HG03457 (cell line): ENCODE measurements around the gene NID2.

ENCODE experiments used
- ATAC-seq: cut with Tn5 transposase; IDR thresholded peaks from one replicate; pipeline ENCODE4 v1.9.1; 2021; ENCODE audit warnings: moderate number of reproducible peaks; ENCODE audit not compliant: unreplicated experiment

Gene NID2

DNA sequence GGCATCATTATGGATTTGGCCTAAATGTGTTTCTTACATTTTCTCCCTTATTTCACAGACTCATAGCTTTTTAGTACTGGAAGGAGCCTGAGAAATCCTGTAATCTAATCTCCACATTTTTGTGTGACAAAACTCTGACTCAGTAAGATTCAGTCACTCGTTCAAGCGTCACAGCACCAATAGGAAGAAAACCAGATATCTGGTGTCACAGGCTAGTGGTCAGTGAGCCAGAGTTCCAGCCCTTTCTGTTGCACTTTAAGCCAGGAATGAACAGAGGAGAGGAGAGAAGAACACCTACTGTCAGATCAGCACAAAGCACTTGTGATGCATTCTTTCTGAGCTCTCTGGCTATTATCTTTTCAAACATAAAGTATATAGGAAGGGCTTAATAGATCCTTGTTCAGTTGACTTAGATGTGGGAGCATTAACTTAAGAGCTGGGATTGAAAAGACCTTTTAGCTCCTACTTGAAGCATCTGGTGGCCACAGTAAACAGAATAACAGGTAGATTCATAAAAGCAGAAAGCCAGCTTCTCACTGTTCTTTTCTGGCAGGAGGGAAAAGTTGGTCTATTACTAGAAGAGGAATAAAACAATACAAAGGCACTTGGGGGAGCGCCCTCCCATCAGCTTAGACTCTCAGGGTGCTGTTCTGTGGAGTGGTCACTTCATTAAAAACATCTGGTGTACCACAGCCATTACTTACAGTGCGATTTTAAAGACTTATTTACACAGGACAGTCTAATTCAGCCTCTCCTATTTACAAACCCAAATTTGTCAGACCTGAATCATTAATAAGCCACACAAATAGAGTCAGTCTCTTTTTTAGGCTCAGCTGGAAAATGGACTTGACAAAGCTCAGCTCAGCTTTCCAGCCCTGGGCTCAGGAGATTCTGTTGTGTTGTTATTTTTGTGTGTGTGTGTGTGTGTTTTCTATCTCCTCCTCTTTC, 12.2 kb upstream of the NID2 start:
- ATAC-seq = no peak

DNA sequence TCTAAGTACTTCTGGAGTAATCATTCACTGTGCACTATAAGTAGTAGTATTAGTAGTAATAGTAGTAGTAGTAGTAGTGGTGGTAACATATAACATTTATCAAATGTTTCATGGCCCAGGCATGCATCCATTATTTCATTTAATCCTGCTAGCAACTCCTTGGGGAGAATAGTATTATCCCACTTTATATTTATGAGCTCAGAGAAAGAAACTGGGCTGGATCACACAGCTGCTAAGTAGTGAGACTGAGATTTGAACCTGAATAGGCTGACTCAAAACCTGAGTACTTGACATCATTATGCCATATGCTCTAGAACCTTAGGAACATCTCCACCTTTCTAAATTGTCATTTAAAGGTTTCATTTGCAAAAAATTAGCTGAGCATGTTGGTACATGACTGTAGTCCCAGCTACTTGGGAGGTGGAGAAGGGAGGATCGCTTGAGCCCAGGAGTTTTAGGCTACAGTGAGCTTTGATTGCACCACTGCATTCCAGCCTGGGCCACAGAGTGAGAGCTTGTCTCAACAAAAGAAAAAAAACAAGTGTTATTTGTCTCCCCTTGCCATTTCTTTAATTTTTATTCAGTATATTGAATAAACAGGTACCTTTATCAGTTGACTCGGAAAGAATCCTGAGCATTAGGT, 11.4 kb upstream of the NID2 start:
- ATAC-seq = no peak

DNA sequence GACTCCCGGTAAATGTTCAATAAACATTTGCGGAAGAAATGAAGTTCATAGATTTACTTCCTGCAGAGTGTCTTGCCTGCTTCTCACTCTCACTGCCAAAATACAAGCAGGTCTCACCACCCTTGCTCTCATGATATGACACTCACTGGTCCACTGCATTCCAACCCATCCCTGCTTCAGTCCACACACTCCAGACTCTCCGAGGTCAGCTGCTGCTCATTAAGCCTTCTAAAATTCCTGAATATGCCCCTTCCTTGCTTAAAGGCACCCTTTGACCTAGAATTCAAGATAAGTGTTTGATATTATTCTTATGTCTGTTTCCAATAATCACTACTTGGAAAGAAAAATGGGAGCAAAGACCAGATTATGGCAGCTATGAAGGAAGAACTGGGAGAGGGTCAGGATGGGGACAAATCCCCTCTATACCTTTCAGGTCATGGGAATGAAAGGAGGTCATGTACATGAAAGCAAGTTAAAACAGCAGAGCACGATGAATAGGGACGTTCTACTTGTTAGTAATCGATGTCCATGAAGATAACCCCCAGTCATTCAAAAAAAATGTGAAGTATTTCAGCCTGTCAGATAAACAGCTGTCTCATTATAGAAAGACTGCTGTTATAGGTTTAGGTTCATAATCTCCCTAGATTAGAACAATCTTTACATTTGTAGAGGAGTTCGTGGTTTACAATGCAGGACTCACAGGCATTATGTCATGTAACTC, 10.5 kb upstream of the NID2 start:
- no peak for ATAC-seq

DNA sequence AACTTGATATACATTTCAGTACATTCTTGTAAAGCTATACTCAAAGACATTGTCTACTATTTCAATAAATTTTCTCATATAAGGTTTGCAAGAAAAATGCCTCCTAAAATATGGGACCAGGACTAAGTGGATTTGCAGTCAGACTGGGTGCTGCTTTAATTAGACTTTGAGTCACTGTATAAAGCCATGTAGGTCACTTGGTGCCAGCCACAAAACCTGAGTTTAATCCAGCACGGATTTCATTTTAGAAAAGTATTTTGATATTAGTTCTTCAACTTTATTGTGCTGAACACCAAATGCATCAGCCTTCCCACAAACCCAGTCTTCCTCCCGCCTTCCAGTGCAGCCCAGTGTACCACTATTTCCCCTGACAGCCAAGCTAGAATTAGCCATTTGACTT, 9.9 kb upstream of the NID2 start:
- ATAC-seq = no peak

DNA sequence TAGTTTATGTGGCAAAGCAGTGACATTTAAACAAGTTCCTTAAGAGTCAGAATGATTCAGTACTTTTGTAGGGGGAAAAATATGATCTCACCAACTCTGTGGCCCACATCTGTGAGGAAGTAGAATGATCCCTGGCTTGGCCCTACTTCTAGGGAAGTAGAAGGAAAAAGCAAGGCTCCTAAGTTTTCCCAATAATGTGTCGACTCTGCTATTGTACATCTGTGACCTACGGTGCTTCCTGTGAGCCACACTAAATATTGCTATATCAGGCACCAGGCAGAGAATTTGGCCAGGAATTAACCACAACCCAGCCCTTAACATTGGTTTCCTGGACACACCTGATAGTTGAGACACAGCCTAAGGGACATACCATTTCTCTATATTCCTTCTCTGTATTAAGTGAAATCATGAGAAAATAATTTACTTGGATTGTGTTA, 9.3 kb upstream of the NID2 start:
- ATAC-seq = no peak

DNA sequence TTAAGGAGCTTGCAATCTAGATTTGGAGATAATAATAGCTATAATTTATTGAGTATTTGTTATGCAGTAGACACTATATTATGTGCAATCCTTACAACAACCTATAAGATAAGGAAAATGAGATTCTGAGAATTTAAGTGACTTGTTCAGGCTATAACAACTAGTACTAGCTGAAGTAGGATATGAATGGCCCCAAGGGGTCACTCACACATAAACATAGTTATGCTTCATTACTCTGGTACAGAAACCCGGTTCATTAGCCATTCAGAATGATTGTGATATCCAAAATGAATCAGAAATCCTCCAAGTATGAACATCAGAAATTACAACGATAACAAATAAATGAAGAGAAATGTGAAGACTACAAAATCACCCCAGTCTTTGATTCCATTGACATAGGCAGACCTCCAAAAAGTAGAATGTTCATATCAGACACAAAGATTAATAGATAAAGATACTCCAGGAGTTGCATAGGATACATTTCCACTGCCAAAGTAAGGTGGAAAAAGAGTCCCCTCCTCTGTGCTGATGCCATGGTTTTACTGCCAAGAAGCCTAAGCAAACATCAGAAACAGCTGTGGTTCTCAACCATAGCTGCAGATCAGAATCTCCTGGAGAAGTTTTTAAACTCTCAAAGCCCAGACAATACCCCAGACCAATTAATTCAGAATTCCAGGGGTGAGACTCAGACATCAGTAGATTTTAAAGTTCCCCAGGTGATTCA, 8.6 kb upstream of the NID2 start:
- no peak for ATAC-seq

DNA sequence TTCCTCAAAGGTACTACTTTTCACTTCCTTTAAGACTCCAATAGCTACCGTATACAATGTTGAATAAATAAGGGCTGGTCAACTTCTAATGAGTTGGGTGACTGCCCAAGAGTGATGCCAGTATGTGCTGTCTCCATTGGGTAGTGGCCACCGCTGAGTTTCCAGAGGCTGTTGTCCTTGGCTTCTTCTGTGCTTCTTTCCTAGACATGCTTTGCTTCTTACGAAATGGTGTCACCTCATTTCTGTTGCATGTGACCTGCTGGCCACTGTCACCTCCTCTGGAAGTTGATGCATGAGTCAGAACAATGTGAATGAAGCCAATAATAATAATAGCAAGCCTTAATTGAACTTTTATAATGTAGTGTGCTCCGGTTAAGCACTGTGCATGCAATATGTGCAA, 7.5 kb upstream of the NID2 start:
- ATAC-seq = no peak

DNA sequence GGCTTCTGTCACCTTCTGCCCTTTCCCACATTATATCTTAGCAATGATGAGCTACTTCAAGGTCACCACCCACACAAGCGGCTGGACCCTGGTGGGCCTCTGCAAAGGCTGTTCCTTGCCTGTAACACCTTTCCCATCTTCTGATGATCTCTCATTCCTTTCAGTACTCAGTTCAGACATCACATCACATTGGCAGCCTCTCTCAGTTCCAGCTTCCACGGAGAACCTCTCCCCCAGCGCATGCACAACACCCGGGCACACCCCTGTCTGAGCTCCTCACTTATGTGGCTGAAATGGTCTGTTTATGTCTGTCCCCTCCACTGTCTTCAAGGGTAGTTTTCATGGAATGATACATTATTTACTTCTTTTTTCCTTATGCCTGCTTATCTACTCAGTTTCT, 6.5 kb upstream of the NID2 start:
- no peak for ATAC-seq

DNA sequence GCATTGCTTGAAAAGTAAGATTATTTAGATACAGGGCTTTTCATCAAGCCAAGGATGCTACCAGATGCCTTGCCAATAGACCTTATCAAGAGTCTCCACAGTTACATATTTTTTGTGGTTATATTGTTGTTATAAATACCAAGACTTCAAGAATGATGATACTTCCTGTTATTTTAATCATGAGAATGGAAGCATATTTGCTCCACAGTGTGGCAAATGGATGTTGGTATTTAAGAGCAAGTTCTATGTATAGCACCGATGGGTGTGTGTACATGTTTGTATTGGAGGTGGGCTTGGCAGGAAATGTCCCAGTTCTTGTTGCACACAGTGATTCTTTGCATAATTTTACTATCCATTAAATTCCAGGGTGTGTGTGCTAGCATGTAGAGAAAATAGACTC, 4.4 kb upstream of the NID2 start:
- ATAC-seq = no peak

DNA sequence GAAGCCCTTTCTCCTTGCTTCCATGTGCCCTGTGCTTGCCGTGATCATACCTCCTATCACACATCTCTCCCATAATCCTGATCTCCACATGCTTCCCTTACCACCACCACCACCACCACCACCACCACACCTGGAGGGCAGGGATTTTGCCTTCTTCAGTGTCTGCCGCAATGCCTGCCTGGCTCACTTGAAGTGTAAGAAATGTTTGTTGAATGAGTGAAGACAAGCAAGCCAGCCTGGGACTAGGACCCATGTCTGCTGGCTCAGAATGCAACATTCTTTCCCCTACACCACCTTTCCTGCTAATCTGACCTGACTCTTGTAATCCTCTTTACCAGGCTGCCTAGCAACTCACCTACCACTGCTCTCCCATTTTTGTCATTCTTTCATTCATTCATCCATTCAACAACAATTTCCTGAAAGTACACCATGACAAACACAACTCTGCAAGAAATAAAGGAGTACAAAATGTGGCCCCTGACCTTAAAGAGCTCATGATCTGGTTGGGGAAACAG, 3.5 kb upstream of the NID2 start:
- ATAC-seq = no peak

DNA sequence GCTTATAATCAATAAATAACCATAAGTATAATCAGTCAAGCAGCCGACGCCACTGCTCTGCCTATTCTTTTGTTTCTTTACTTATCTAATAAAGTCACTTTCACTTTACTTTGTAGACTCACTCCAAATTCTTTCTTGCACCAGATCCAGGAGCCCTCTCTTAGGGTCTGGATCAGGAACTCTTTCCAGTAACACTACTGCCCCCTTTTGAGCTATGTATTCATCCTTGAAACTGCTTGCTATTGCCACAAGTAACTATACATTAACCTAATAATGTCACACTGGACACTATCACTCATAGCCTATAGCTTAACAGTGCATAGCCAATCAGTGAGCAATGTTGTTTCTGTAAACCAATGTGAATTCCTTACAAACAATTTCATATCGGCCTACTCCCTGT, 2.8 kb upstream of the NID2 start:
- no peak for ATAC-seq

DNA sequence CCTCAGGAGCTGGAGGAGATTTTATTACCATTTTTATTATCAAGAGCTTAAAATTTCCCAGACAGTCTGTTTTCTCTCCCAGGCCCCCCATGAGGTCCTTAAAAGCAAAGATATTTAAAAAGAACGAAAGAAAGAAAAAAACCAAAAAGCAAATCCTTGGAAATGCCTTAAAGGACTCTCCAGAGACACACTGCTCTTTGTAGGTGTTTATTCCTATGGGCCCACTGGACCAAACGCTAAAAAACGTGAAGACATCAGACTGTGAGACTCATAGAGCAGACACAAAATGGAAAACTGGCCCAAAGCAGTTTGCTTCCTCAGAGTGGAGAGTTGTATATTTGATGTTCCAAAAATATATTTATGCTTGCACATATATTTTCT, 1.2 kb upstream of the NID2 start:
- no peak for ATAC-seq

DNA sequence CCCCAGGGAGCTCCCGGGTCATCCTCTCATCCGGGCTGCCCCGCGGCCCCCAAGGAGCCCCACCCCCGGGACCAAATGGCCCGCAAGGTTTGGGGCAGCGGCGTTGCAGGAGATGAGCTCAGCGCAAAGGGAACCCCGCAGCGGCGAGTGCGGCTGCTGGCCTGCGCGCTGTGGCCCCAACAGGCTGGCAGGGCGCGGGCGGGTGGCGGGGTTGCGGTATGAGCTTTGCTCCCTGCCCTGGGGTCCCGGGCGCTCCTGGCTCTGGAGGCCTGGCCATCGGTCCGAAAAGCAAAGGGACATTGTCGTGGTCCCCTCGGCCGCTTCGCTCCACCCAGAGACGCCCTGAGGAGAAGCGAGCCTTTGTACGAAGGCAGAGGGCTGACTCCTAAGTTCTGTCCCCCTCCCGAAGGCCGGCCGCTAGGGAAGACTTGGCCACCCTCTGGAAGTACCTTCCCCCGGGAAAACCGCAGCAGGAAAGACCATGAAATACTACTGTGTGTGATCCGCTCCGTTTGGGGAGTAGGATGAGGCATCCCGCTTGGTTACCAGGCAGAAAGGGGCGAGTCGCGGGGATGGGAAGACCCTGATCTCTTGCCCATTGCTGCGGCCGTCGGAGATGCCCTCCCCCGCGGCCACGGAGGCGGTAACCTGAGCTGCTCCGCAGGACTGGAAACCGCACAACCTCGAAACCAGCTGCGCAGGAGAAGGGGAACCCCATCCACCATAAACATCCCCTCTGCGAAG, 620 bp upstream of the NID2 start:
- no peak for ATAC-seq

DNA sequence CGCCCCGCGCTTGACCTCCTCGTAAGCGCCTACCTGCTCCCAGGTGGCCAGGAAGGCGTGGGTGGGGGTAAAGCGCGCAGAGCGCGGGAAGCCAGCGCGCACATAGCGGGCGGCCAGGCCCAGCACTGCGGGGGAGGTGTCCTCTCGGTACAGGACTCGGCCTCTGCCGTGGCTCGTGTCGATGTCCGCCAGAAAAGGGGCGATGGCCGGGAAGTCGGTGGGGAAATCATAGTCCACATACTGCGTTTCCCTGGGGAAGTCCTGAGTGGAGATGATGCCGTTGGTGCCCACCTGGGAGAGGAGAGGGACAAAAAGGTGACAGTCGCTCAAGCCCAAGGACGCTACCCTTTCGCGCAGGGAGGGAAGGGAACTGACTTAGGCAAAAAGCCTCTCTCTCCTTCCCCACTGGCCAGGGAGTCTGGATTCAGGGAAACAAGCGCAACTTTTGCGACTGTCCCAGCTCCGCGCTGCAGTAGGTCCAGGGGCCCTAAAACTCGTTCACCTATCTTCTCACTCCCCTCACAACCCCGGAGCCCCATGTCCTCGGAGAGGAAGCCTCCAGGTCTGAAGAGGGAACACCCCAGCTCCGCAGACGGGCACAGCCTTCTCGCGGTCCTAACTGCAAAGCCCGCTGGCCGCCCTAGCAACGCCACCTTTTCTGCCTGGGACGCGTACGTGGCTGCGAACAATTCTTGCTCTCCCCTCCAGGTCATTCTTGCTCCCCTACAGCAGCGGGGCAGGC, 815 bp downstream of the NID2 start:
- no peak for ATAC-seq

DNA sequence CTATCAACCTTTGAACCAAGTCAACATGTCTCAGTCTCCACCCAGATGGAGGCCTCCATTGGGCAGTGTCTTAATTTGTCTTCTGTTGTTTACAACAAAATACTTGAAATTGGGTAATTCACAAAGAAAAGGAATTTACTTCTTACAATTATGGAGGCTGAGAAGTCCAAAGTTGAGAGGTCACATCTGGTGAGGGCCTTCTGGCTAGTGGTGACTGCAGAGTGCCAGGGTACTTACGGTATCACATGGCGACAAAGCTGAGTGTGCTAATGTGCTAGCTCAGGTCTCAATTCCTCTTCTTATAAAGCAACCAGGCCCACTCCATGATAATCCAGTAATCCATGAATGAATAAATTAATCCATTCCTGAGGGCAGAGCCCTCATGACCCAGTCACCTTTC, 4.7 kb downstream of the NID2 start:
- no peak for ATAC-seq

DNA sequence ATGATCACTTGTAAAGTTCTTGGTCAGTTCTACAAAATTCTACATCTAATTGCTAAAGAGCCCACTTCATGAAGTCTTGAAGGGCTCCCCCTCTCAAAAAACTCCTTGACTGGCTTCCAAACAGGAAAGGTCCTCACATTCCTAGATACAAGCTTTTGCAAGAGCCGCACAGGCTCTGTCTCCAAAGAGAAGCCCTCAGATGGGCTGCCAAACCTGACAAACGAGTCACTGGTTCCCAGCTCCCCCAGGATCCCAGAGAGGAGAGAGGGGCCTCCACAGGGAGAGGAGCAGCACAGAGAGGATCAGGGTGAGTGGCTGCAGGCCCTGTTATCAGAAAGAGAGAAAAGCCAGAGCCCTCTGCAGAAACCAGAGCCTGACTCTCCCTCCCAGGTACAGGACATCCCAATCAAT, 5.8 kb downstream of the NID2 start:
- no peak for ATAC-seq

DNA sequence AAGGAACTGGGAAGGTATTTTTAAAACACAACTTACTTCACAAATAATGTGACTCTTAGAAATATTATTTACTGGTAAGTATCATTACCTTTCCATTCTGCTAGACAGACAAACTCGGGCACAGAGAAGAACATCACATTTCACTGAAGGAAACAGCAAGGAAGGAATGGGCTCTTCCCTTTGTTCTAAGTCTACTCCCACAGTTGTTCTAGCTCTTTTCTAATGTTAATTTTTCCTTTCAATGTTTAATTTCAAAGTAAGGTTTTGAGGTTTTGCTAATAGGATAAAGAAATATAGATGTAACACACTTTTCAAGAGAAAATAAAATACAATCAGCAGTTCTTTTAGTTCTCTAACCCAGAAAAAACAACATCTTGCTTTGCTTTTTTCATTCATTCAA, 7.0 kb downstream of the NID2 start:
- ATAC-seq = no peak

DNA sequence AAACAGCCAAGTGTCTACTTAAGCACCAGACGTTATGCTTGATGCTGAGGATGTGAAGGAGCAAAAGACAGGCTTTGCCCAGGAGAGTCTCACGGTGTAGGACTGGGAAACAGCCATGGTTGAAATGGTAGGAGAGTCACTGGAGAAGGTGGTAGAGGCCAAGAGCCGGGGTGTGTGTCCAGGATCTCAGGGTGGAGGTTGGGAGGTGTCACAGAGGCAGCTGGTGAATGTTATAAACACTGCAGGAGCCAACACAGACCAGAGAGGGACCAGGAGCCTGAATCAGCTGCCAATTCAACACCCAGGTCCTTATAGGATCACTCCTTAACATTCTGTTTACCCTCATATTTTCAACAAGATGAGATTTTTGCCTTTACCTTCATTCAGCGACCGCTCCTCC, 7.5 kb downstream of the NID2 start:
- ATAC-seq = no peak

DNA sequence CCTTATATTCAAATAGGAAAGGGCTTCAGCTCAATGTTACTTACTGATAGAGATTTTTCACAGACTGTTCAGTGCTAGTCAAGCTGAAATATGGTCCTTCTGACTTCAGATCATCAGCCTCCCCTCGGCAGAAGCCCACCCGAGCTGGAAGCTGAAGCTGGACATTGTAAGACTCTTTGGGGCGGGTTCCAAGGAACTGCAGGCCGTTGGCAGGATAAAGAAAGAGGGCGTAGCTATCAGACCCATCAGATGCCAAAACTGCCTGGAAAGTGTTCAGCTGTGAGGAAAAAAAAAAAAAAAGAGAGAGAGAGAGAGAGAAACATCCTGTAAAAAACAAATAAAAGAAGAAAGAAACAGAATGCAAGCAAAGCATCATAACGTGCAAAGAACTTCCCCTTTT, 8.8 kb downstream of the NID2 start:
- no peak for ATAC-seq

DNA sequence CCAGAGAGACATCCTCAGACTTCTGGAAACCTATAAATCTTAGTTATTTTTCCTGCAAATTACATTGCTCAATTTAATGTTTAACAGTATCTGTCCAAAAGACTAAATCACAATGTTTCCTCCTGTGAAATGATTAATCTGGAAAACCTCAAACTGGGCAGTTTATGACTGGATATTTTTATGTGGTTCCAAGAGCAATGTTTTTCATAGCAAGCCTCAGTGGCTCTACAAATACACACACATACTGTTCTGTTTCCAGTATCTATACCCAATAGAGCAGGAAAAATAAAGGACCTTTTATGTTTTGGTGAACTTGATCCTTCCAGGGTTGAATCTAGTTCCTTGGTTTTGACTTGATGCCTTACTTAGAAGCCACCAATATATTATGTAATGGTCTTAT, 9.2 kb downstream of the NID2 start:
- no peak for ATAC-seq
